ENCODE results near the gene SLC16A12.
A peak's percentile ranks its signal among the peaks of the same experiment; 100 is the strongest.
"Not testable (repeated sequence)": the region's sequence is repeated elsewhere in the genome, so short reads cannot be mapped to it uniquely, and the experiment has no call there.

The SLC16A12 gene

DNA sequence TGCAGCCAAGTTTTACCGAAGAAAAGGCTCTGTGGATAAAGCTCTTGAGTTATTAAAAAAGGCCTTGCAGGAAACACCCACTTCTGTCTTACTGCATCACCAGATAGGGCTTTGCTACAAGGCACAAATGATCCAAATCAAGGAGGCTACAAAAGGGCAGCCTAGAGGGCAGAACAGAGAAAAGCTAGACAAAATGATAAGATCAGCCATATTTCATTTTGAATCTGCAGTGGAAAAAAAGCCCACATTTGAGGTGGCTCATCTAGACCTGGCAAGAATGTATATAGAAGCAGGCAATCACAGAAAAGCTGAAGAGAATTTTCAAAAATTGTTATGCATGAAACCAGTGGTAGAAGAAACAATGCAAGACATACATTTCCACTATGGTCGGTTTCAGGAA is 132.4 kb downstream of the SLC16A12 start:
- no peak overlapping the region for H3K4me3 ChIP-seq (ENCODE audit: low read depth, low read length)
- no peaks in the 10 kb centered on the region for H3K27me3 ChIP-seq (ENCODE audit: control insufficient read depth, insufficient read depth, low read length)
- H3K9me3 ChIP-seq (ENCODE audit: control insufficient read depth, insufficient read depth, low read depth, low read length) = peaks cover 6% of the 10 kb centered on the region; the same call in 1 of the 2 replicates
- H3K9ac ChIP-seq (ENCODE audit: low read length) = no peak overlapping the region
- H3K4me1 ChIP-seq (ENCODE audit: control insufficient read depth, insufficient read depth, low read length) = no peaks in the 10 kb centered on the region
- H3K36me3 ChIP-seq (ENCODE audit: control insufficient read depth, insufficient read depth, low read length) = no peaks in the 10 kb centered on the region
- no peak overlapping the region for H3K27ac ChIP-seq (ENCODE audit: low read depth, low read length)

DNA sequence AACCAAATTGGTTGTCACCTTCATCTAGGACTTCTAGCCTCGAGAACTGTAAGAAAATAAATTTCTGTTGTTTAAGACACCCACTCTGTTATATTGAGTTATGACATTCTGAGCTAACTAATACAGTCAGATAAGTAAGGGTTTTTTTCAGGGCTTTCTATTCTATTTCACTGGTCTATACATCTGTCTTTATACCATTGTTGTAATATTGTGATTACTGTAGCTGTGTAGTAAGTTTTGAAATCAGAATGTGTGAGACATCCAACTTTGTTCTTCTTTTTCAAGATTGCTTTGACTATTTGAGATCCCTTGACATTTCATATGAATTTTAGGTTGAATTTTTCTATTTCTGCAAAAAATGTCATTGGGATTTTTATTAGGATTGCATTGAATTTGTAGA is 135.4 kb downstream of the SLC16A12 start:
- no peaks in the 10 kb centered on the region for H3K4me1 ChIP-seq (ENCODE audit: control insufficient read depth, insufficient read depth, low read length)
- no peaks in the 10 kb centered on the region for H3K36me3 ChIP-seq (ENCODE audit: control insufficient read depth, insufficient read depth, low read length)

DNA sequence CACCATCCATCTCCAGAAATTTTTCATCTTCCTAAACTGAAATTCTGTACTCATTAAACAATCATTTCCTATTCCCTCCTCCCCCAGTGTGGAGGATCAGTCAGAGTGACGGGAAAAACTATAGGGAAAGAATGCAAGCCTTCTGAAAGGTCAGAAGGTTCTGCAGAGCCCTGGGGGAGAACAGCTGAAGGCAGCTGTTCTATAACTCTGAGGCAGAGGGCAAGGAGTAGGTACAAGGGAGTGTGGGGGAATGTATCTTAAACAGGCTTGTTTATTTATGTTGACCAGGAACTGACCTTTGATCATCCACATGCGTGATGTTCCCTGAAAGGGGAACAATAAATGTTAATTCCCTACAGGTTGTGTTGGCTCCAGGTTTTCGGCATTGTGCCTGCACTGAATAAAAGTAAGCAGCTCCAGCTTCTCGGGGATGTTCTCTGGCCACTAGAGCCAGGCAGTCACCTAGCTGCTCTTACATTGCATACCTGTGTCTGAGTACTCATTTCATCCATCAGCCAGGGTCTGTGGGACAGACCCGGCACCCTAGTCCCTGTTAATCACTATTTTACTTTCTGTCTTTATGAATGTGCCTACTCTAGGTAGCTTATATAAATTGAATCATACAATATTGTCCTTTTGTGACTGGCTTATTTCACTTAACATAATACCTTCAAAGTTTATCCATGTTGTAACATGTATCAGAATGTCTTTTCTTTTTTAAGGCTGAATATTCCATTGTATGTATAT is 137.2 kb downstream of the SLC16A12 start:
- Histone ChIP-seq H3K27ac (ENCODE audit: low read depth, low read length) (no peak overlapping the region), H3K4me1 (ENCODE audit: control insufficient read depth, insufficient read depth, low read length) (peaks cover under 1% of the 10 kb centered on the region), H3K9me3 (ENCODE audit: control insufficient read depth, insufficient read depth, low read depth, low read length) (peaks cover 12% of the 10 kb centered on the region; the same call in 1 of the 2 replicates), H3K36me3 (ENCODE audit: control insufficient read depth, insufficient read depth, low read length) (no peaks in the 10 kb centered on the region), H3K4me3 (ENCODE audit: low read depth, low read length) (no peak overlapping the region), H3K27me3 (ENCODE audit: control insufficient read depth, insufficient read depth, low read length) (no peaks in the 10 kb centered on the region), H3K9ac (ENCODE audit: low read length) (no peak overlapping the region)

More for the DNA sequence above, 135.4 kb downstream of the SLC16A12 start:
- Histone ChIP-seq H3K4me3 (ENCODE audit: low read depth, low read length) (no peak overlapping the region), H3K27ac (ENCODE audit: low read depth, low read length) (no peak overlapping the region), H3K27me3 (ENCODE audit: control insufficient read depth, insufficient read depth, low read length) (no peaks in the 10 kb centered on the region), H3K9ac (ENCODE audit: low read length) (no peak overlapping the region), H3K9me3 (ENCODE audit: control insufficient read depth, insufficient read depth, low read depth, low read length) (peaks cover 12% of the 10 kb centered on the region; the same call in 1 of the 2 replicates)

DNA sequence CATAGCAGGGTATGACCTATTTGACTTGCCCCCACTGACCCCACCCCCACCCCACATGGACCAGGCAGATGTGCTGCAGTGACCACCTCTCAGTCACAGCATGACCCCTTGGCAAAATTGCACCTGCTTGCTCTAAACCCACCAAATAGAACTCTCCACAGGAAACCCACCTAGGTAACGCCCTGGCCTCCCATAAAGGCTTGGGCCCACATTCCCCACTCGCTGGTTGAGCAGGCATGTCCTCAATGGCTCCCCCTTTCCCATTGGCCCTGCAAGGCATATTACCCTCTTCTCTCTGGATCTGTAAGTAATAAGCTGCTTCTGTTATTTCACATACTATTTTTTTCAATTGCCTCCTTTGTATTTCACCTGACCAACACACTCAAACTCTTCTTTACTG is 140.3 kb downstream of the SLC16A12 start:
- H3K4me1 ChIP-seq (ENCODE audit: control insufficient read depth, insufficient read depth, low read length) = peaks cover 10% of the 10 kb centered on the region
- H3K36me3 ChIP-seq (ENCODE audit: control insufficient read depth, insufficient read depth, low read length) = no peaks in the 10 kb centered on the region
- no peak overlapping the region for H3K27ac ChIP-seq (ENCODE audit: low read depth, low read length)
- peaks cover 12% of the 10 kb centered on the region; the same call in 1 of the 2 replicates for H3K9me3 ChIP-seq (ENCODE audit: control insufficient read depth, insufficient read depth, low read depth, low read length)
- H3K27me3 ChIP-seq (ENCODE audit: control insufficient read depth, insufficient read depth, low read length) = no peaks in the 10 kb centered on the region
- no peak overlapping the region for H3K4me3 ChIP-seq (ENCODE audit: low read depth, low read length)
- no peak overlapping the region for H3K9ac ChIP-seq (ENCODE audit: low read length)

DNA sequence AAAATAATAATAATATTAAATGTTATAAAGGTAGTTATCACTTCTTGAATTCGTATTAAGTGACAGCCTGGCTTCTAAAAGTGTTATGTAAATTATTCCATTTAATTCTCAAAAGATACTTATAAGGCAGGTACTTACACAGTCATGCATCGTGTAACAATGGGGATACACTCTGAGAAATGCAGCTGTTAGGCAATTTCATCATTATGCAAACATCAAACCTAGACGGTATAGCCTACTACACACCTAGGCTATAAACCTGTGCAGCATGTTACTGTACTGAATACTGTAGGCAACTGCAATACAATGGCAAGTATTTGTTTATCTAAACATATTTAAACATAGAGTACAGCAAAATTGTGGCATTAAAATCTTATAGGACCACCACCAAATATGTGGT is 141.5 kb downstream of the SLC16A12 start:
- H3K36me3 ChIP-seq (ENCODE audit: control insufficient read depth, insufficient read depth, low read length) = no peaks in the 10 kb centered on the region
- H3K4me1 ChIP-seq (ENCODE audit: control insufficient read depth, insufficient read depth, low read length) = peaks cover 10% of the 10 kb centered on the region
- H3K4me3 ChIP-seq (ENCODE audit: low read depth, low read length) = no peak overlapping the region
- no peak overlapping the region for H3K9ac ChIP-seq (ENCODE audit: low read length)
- H3K27me3 ChIP-seq (ENCODE audit: control insufficient read depth, insufficient read depth, low read length) = no peaks in the 10 kb centered on the region
- H3K9me3 ChIP-seq (ENCODE audit: control insufficient read depth, insufficient read depth, low read depth, low read length) = peaks cover 12% of the 10 kb centered on the region; the same call in 1 of the 2 replicates
- H3K27ac ChIP-seq (ENCODE audit: low read depth, low read length) = no peak overlapping the region

DNA sequence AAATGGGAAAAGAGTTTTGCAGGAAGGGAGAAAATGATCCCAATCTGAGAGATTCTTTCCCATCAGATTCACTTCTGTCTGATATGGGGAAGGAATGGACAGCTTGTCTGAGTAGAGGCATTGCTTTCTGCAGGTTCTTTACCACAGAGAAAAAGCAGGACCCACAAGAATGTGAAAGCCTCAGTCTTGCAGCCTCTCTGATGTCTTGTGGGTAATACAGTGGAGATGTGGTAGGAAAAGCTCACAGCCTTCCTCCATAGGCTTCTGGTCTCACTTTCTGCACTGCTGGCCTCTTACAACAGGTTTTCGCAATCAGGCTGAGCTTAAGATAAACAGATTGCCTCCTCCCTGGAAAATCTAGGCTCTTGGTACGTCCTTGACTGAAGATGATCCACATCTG is 142.4 kb downstream of the SLC16A12 start:
- Histone ChIP-seq H3K9ac (ENCODE audit: low read length) (no peak overlapping the region), H3K27me3 (ENCODE audit: control insufficient read depth, insufficient read depth, low read length) (no peaks in the 10 kb centered on the region), H3K9me3 (ENCODE audit: control insufficient read depth, insufficient read depth, low read depth, low read length) (peaks cover 5% of the 10 kb centered on the region; the same call in 1 of the 2 replicates), H3K4me1 (ENCODE audit: control insufficient read depth, insufficient read depth, low read length) (peaks cover 10% of the 10 kb centered on the region), H3K36me3 (ENCODE audit: control insufficient read depth, insufficient read depth, low read length) (no peaks in the 10 kb centered on the region), H3K4me3 (ENCODE audit: low read depth, low read length) (peak overlapping the region; percentile 66), H3K27ac (ENCODE audit: low read depth, low read length) (no peak overlapping the region)

DNA sequence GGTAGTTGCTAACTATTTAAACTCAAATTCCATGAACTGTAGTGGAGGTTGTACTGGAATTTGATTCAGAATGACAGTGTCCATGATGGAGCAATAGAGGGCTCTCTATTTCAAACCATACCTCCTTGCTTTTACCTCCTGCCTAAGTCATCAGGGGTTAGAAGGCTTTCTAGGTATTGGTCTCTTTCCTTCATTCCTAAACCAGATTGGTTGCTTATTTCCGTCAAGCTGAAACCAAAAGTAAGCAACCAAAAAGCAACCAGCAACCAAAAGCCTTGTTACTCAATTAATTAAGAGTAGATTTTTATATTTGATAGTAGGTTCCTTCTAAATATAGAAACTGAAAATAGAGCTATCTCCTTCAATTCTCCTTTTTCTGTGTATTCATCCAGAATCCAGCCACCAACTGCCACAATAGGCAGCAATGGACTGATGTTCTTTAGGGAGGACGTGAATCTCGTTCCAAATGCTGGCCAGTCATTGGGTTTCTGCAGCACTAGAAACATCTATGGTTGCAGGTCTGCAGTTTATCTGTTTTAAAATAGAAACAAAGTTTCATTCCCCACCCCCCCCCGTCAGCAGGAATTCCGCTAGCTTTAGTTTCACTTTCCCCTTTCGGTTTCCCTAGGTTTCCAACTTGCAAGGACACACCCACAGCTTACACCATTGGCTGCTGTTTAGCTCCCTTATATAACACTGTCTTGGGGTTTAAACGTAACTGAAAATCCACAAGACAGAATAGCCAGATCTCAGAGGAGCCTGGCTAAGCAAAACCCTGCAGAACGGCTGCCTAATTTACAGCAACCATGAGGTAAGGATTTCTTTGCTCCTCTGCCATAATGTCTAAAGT is 143.3 kb downstream of the SLC16A12 start, which contains the start of gene IFIT1:
Gene IFIT1, plus strand, starts transcription at position 717 of the 850 bp plus-strand sequence. Its CDS starts 90 bp downstream, at position 807.
- peak within 1 kb of the TSS; percentile 66 for H3K4me3 ChIP-seq (ENCODE audit: low read depth, low read length)
- H3K27me3 ChIP-seq (ENCODE audit: control insufficient read depth, insufficient read depth, low read length) = no peaks in the 10 kb centered on the region
- H3K9me3 ChIP-seq (ENCODE audit: control insufficient read depth, insufficient read depth, low read depth, low read length) = no peaks in the 10 kb centered on the region
- H3K27ac ChIP-seq (ENCODE audit: low read depth, low read length) = no peak within 1 kb of the TSS
- H3K9ac ChIP-seq (ENCODE audit: low read length) = peak within 1 kb of the TSS; percentile 19
- peaks cover 10% of the 10 kb centered on the region for H3K4me1 ChIP-seq (ENCODE audit: control insufficient read depth, insufficient read depth, low read length)
- H3K36me3 ChIP-seq (ENCODE audit: control insufficient read depth, insufficient read depth, low read length) = no peaks in the 10 kb centered on the region

DNA sequence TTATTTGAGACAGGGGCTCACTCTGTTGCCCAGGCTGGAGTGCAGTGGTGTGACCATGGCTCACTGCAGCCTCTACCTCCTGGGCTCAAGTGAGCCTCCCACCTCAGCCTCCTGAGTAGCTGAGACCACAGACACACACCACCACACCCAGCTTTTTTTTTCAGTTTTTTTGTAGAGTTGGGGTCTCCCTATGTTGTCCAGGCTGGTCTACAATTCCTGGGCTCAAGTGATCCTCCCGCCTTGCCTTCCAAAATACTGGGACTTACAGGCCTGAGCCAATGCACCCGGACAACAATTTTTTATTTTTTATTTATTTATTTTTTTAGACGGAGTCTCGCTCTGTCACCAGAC is 144.2 kb downstream of the SLC16A12 start:
- not testable (repeated sequence) for H3K27ac ChIP-seq (ENCODE audit: low read depth, low read length)
- H3K4me1 ChIP-seq (ENCODE audit: control insufficient read depth, insufficient read depth, low read length) = peaks cover 17% of the 10 kb centered on the region

DNA sequence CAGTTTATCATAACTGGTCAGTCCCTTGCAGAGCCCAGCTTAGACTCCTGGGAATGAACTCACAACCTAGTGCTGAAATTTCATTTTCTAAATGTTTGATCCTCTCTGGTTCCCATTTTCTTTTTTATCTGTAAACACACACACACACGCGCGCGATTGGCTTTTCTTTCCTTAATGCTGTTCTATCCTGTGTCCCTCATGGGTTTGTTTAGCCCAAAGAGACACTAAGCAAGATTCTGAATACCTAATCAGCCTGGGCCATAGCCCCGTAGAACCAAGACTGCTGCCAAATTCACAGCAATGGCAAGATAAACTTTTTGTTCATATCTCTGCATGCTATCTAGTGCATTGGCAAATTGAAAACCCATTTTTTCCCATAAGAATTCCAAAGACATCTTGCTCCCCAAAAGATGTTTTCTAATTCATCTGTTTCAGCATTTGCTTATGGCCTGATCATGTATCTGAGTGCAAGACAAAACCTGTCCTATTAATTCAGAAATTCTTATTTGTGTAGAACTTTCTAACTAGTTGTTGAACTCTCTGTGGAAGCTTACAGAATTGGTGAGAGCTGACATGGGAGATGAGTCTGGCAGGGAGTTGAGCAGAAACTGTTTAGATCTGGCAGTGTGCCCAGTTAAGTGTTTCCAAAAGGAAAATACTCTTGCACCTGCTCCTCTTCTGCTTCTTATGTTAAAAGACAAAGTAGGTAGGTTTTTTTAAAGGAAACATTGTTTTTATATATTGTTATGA is 144.7 kb downstream of the SLC16A12 start:
- no peak overlapping the region for H3K27ac ChIP-seq (ENCODE audit: low read depth, low read length)
- no peaks in the 10 kb centered on the region for H3K9me3 ChIP-seq (ENCODE audit: control insufficient read depth, insufficient read depth, low read depth, low read length)
- no peak overlapping the region for H3K9ac ChIP-seq (ENCODE audit: low read length)
- no peaks in the 10 kb centered on the region for H3K36me3 ChIP-seq (ENCODE audit: control insufficient read depth, insufficient read depth, low read length)
- no peak overlapping the region for H3K4me3 ChIP-seq (ENCODE audit: low read depth, low read length)
- no peaks in the 10 kb centered on the region for H3K27me3 ChIP-seq (ENCODE audit: control insufficient read depth, insufficient read depth, low read length)
- H3K4me1 ChIP-seq (ENCODE audit: control insufficient read depth, insufficient read depth, low read length) = peaks cover 21% of the 10 kb centered on the region

More for the DNA sequence above, 144.2 kb downstream of the SLC16A12 start:
- H3K27me3 ChIP-seq (ENCODE audit: control insufficient read depth, insufficient read depth, low read length); H3K9ac ChIP-seq (ENCODE audit: low read length); H3K9me3 ChIP-seq (ENCODE audit: control insufficient read depth, insufficient read depth, low read depth, low read length); H3K4me3 ChIP-seq (ENCODE audit: low read depth, low read length); H3K36me3 ChIP-seq (ENCODE audit: control insufficient read depth, insufficient read depth, low read length): not testable (repeated sequence)

DNA sequence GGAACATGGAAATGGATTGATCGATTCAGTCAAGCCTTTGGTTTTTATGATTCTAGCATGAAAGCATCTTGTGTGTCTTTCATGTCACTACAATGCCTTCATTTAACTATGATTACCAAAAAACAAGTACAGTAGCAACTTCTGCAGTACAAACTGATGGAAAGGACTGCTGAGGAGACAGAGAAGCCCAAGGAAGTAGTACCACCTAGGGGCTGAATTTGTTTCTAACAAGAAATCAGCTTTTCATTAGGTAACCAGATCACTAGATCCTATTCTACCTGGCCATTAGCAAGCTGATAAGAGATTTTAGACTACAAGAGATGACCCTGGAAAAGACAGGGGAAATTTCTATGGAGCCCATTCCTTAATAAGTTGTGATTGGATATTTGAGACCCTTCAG is 146.1 kb downstream of the SLC16A12 start:
- no peaks in the 10 kb centered on the region for H3K36me3 ChIP-seq (ENCODE audit: control insufficient read depth, insufficient read depth, low read length)
- H3K9me3 ChIP-seq (ENCODE audit: control insufficient read depth, insufficient read depth, low read depth, low read length) = no peaks in the 10 kb centered on the region
- H3K4me1 ChIP-seq (ENCODE audit: control insufficient read depth, insufficient read depth, low read length) = peaks cover 26% of the 10 kb centered on the region
- no peak overlapping the region for H3K9ac ChIP-seq (ENCODE audit: low read length)
- no peak overlapping the region for H3K27ac ChIP-seq (ENCODE audit: low read depth, low read length)
- no peak overlapping the region for H3K4me3 ChIP-seq (ENCODE audit: low read depth, low read length)
- H3K27me3 ChIP-seq (ENCODE audit: control insufficient read depth, insufficient read depth, low read length) = no peaks in the 10 kb centered on the region

All from HUES6 (cell line).